Neutrophil (primary cell): ENCODE results near the gene CKS2.

Experiments
- H3K27ac ChIP-seq: fragments of 200-600 bp; sonication (generic); 2 replicates; pipeline ENCODE4 v1.5.1; 2016; ENCODE audit warnings: mild to moderate bottlenecking, moderate library complexity
- H3K27me3 ChIP-seq: fragments of 200-600 bp; sonication (generic); 2 replicates; pipeline ENCODE4 v1.6.0; 2016; ENCODE audit warnings: mild to moderate bottlenecking
- H3K36me3 ChIP-seq: fragments of 200-600 bp; sonication (generic); 2 replicates; pipeline ENCODE4 v1.5.1; 2017
- H3K4me1 ChIP-seq, 2 experiments: fragments of 200-600 bp in 1 of 2; sonication (generic) in 1 of 2; 1 replicate in 1 of 2; 2 replicates in 1 of 2; pipeline versions ENCODE4 v1.5.1 to v1.6.1; 2013 to 2016; ENCODE audit warnings: low read depth in 1 of 2, low read length in 1 of 2, mild to moderate bottlenecking in 1 of 2, moderate library complexity in 1 of 2; ENCODE audit not compliant: control insufficient read depth in 1 of 2, insufficient read depth in 1 of 2
- H3K4me3 ChIP-seq, 2 experiments: fragments of 200-600 bp in 1 of 2; sonication (generic) in 1 of 2; 1 replicate in 1 of 2; 2 replicates in 1 of 2; pipeline ENCODE4 v1.5.1; 2013 to 2016; ENCODE audit warnings: low read depth in 1 of 2, low read length in 1 of 2, mild to moderate bottlenecking in 1 of 2, moderate library complexity in 1 of 2
- H3K9me3 ChIP-seq: fragments of 200-600 bp; sonication (generic); 2 replicates; pipeline ENCODE4 v1.5.1; 2016
- TF ChIP-seq, protein P1 (sequence below): fragments of 200-600 bp; sonication (generic); IDR thresholded peaks from 2 replicates; pipeline ENCODE4 v1.5.1; 2016; ENCODE audit warnings: antibody characterized with exemption

The CKS2 gene

DNA sequence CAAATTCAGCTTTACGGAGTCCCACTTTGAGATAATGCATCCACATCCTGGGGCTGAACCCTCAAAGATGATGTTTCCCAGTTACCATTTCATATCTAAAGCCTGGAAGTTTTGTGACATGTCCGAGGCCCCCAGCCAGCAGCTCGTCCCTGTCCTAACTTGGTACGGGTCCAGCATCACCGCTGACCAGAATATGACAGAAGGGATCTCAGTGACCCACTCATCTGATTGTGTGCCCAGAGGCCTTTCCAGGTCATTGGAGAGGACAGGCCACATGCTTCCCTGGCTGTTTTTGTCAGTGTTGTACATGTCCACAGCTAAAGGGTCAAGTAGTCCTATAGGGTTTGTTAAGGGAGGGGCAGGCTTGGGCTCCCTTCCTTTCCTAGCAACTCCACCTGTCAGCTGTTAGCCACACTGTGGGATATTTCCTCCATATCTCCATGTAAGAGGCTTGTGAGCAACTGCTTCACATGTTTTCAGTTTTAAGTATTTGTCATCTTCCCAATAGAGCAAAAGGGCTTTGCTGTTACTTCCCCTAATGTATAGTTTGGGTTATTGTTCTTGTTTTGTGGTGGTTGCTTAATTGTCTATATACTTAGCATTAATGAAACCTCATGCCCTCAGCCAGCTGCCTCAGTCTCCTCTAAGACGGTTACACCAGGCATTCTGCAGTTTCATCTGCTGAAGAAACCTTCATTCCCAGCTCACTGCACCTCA lies 40.7 kb downstream of the CKS2 start:
- H3K36me3 ChIP-seq, result peaks cover 93% of the 10 kb centered on the region
- H3K27ac ChIP-seq, result peak overlapping the region; percentile 82
- H3K9me3 ChIP-seq, result no peaks in the 10 kb centered on the region

DNA sequence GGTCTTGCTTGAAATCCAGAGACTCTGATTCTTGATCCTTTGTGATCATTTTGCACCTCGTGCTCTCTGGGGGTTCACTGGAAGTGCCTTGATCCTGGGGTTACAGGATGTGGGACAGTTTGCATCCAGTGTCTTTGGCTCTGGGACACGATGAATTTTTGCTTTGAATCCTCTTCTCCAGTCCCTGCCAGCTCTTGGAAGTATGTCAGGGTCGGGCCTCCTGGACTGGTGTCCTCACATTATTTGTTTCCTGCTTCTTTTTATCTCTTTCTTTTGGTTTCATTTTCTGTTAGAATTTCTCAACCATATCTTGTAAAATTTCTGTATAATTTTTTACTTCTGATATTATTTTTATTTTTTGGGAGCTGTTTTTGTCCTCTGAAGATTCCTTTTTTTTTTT lies 41.5 kb downstream of the CKS2 start:
- H3K9me3 ChIP-seq, result no peaks in the 10 kb centered on the region
- peaks cover 94% of the 10 kb centered on the region for H3K36me3 ChIP-seq
- TF ChIP-seq, protein P1, sequence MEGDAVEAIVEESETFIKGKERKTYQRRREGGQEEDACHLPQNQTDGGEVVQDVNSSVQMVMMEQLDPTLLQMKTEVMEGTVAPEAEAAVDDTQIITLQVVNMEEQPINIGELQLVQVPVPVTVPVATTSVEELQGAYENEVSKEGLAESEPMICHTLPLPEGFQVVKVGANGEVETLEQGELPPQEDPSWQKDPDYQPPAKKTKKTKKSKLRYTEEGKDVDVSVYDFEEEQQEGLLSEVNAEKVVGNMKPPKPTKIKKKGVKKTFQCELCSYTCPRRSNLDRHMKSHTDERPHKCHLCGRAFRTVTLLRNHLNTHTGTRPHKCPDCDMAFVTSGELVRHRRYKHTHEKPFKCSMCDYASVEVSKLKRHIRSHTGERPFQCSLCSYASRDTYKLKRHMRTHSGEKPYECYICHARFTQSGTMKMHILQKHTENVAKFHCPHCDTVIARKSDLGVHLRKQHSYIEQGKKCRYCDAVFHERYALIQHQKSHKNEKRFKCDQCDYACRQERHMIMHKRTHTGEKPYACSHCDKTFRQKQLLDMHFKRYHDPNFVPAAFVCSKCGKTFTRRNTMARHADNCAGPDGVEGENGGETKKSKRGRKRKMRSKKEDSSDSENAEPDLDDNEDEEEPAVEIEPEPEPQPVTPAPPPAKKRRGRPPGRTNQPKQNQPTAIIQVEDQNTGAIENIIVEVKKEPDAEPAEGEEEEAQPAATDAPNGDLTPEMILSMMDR, result no peak
- H3K27me3 ChIP-seq, result no peaks in the 10 kb centered on the region
- H3K4me3 ChIP-seq, result peak overlapping the region in 1 of 2 experiments; percentile 18
- H3K27ac ChIP-seq, result peak overlapping the region; percentile 82
- H3K4me1 ChIP-seq, result peaks cover 32 to 35% of the 10 kb centered on the region in 2 experiments

More for the DNA sequence above, 40.7 kb downstream of the CKS2 start:
- H3K4me1 ChIP-seq, result peaks cover 32 to 35% of the 10 kb centered on the region in 2 experiments
- peak overlapping the region in 1 of 2 experiments; percentile 18 for H3K4me3 ChIP-seq
- TF ChIP-seq, protein P1, result no peak
- no peaks in the 10 kb centered on the region for H3K27me3 ChIP-seq

DNA sequence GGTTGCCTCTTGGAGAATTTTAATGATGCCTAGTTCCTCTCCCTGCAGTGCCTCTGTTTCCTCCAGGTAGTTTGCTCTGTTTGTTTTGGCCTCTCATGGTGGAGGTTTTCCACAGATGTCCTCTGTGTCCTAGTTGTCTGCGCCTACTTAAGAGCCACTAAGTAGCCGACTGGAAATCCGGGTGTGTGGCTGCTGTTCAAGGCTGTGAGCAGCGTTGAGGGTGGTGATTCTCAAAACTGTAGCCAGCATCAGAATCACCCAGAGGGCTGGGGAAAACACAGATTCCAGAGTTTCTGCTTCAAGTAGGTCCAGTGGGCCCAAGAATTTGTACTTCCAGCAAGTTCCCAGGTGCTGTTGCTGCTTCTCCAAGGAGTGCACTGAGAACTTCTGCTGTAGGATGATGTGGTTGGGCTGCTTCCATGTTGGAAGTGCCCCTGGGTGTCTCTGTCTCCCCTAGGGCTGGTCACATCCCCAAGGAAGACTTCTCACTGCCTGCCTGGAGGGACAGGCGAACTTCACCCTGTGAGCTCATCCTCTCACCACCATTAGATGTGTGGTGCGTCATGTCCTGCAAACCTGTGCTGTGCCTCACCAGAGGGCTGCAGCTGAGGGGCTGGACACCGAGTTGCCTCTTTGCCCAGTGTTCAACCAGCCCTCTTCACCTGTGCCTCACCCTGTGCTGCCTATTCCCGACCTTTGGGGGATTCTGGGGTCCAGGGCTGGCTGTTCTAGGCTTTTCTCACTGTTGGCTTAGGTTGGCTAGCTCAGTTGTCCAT lies 42.1 kb downstream of the CKS2 start:
- H3K9me3 ChIP-seq, result no peaks in the 10 kb centered on the region
- H3K4me1 ChIP-seq, result peaks cover 32 to 35% of the 10 kb centered on the region in 2 experiments
- H3K27ac ChIP-seq, result peak overlapping the region; percentile 82
- TF ChIP-seq, protein P1, result no peak
- no peak overlapping the region for H3K4me3 ChIP-seq
- peaks cover 94% of the 10 kb centered on the region for H3K36me3 ChIP-seq
- H3K27me3 ChIP-seq, result no peaks in the 10 kb centered on the region

GRCh38 chr9:89353989-89354388 lies 43.0 kb downstream of the CKS2 start:
- H3K36me3 ChIP-seq, result peaks cover 94% of the 10 kb centered on the region
- no peaks in the 10 kb centered on the region for H3K9me3 ChIP-seq
- H3K4me3 ChIP-seq, result no peak overlapping the region
- H3K27me3 ChIP-seq, result no peaks in the 10 kb centered on the region
- TF ChIP-seq, protein P1, result no peak
- H3K4me1 ChIP-seq, result peaks cover 32 to 37% of the 10 kb centered on the region in 2 experiments
- H3K27ac ChIP-seq, result no peak overlapping the region

DNA sequence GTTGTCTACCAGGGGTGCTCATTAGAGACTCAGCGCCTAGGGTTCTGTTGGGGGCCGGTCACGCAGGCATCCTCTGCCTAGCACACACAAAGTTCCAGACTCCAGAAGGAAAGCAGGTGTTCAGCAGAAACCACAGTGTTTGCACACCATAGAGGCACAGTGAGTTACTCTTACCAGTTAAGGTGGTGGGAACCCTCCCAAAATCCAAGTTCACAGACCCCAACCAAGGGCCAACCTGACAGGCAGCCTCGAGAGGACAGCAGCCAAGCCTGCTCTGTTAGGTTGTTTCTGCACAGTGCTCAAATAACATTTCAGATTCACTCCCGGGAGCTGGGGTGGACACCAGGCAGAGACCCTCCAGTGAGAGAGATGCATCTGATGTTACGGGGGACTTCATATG lies 43.5 kb downstream of the CKS2 start:
- Histone ChIP-seq H3K36me3 (peaks cover 94% of the 10 kb centered on the region), H3K4me3 (no peak overlapping the region), H3K9me3 (no peaks in the 10 kb centered on the region), H3K27me3 (no peaks in the 10 kb centered on the region), H3K4me1 (peaks cover 32 to 39% of the 10 kb centered on the region in 2 experiments), H3K27ac (no peak overlapping the region)
- TF ChIP-seq, protein P1, result no peak
